ENCODE data around the gene ANXA11. TPM values are rescaled to one million over a fixed set of nuclear protein-coding genes. Genes with fewer than 3 reads are reported as not detected.

The ANXA11 gene
- total and polyA plus RNA-seq, 9 of the 15 experiments (the other 6 are each of a cell fraction or from before 2014, with no cell fraction given) = 43.6 to 212 (median 109) TPM

DNA sequence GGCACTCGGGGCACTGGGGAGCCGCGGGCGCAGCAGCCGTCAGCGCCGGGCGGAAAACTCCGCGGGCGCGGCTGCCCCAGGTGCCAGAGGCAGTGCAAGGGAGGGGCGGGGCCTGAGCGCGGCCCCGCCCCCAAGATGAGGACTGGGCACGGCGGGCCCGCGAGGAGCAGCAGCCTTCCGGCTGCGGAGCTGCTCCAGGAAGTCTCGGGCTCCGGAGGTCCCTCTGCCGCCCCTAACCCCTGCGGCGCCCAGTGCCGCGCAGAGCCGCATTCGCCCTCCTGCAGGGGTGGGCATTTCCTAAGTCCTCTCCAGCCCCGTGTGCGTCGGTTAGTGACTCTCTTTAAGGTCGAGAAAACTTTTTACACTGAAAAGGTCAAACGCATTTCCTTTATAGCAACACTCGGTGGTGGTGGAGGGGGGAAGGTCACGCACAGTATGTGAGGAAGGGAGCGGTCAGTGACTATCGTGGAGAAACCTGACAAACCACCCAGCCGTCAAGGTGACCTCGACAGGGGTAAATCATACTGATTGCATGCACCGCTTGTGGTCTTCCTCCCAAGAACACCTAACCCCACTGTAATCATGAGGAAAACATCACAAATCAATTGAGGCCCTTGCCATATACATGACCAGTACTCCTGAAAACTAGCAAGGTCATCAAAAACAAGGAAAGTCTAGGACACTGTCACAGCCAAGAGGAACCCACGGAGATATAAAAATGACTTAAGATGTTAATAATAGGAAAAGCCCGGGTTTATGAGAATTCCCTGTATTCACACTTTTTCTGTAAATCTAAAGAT, at the start of gene ANXA11 (continued):
- no peak for TF ChIP-seq E2F4 (CRISPR knock-in tag; IDR thresholded peaks at IDR 0.05; ENCODE audit: low read depth)
- no peak for TF ChIP-seq ZNF77 (CRISPR knock-in tag; IDR thresholded peaks at IDR 0.05)
- no peak for TF ChIP-seq STAT5B (CRISPR knock-in tag; IDR thresholded peaks at IDR 0.05)
- TF ChIP-seq ERF (CRISPR knock-in tag; IDR thresholded peaks at IDR 0.05) = peak; percentile 69
- no peak for TF ChIP-seq SLC30A9 (CRISPR knock-in tag; IDR thresholded peaks at IDR 0.05)
- peak; percentile 98 for TF ChIP-seq C11orf30 (IDR thresholded peaks at IDR 0.05; ENCODE audit: low read depth)
- TF ChIP-seq NFXL1 (CRISPR knock-in tag; IDR thresholded peaks at IDR 0.05) = no peak
- no peak for TF ChIP-seq KDM1A (IDR thresholded peaks at IDR 0.05)
- no peak for TF ChIP-seq RBM39 (optimal IDR thresholded peaks at IDR 0.05; ENCODE audit: low read depth, low read length)
- TF ChIP-seq ZNF785 (CRISPR knock-in tag; IDR thresholded peaks at IDR 0.05) = no peak
- no peak for TF ChIP-seq SRSF7 (optimal IDR thresholded peaks at IDR 0.05; ENCODE audit: low read depth, low read length)
- no peak for TF ChIP-seq FOXJ3 (CRISPR knock-in tag; IDR thresholded peaks at IDR 0.05)
- no peak for TF ChIP-seq ZNF318 (IDR thresholded peaks at IDR 0.05; ENCODE audit: borderline replicate concordance in 1 of 2, low read depth in 1 of 2)
- no peak for TF ChIP-seq ZBTB17 (CRISPR knock-in tag; IDR thresholded peaks at IDR 0.05)
- 0 out of 2 replicates have a peak, but pooled peaks have one; percentile 25 for TF ChIP-seq CBFA2T3 (IDR thresholded peaks at IDR 0.05)
- no peak for TF ChIP-seq ZNF668 (CRISPR knock-in tag; IDR thresholded peaks at IDR 0.05)
- TF ChIP-seq CBX3 (IDR thresholded peaks at IDR 0.05; ENCODE audit: borderline replicate concordance in 1 of 2, low read length in 2 of 2) = no peak; a peak in 1 of 3 replicates
- peak; percentile 70; the same call in 1 of the 2 replicates for TF ChIP-seq SMAD4 (CRISPR knock-in tag; conservative IDR thresholded peaks at IDR 0.05)
- peak; percentile 27; the same call in 1 of the 2 replicates for TF ChIP-seq KAT7 (CRISPR knock-in tag; IDR thresholded peaks at IDR 0.05; ENCODE audit: borderline replicate concordance)
- TF ChIP-seq ZC3H11A (IDR thresholded peaks at IDR 0.05; ENCODE audit: low read depth, low read length) = no peak

All from K562 (cell line).